Activated T-cell treated with anti-CD3 and anti-CD28 coated beads, Interleukin-2, amount 50 U/mL, for 24 hours (primary cell): Measurements from ENCODE around the gene STAB1.

Experiments
- DNase-seq: peaks from one replicate; pipeline ENCODE4 v3.0.0-alpha.2; 2020
- H3K27ac Mint-ChIP-seq: 2 replicates; pipeline ENCODE4 v1.8.0; 2020; ENCODE audit warnings: mild to moderate bottlenecking, mixed read lengths
- H3K27me3 Mint-ChIP-seq: 2 replicates; pipeline ENCODE4 v1.8.0; 2020; ENCODE audit warnings: mixed read lengths
- H3K36me3 Mint-ChIP-seq: 2 replicates; pipeline ENCODE4 v1.8.0; 2020; ENCODE audit warnings: low read depth, mixed read lengths
- H3K4me1 Mint-ChIP-seq: 2 replicates; pipeline ENCODE4 v1.8.0; 2020; ENCODE audit warnings: low read depth, mixed read lengths
- H3K4me3 Mint-ChIP-seq: 2 replicates; pipeline ENCODE4 v1.8.0; 2020; ENCODE audit warnings: mild to moderate bottlenecking, moderate library complexity, mixed read lengths
- H3K9me3 Mint-ChIP-seq: 2 replicates; pipeline ENCODE4 v1.8.0; 2020; ENCODE audit warnings: mixed read lengths

Gene STAB1

DNA sequence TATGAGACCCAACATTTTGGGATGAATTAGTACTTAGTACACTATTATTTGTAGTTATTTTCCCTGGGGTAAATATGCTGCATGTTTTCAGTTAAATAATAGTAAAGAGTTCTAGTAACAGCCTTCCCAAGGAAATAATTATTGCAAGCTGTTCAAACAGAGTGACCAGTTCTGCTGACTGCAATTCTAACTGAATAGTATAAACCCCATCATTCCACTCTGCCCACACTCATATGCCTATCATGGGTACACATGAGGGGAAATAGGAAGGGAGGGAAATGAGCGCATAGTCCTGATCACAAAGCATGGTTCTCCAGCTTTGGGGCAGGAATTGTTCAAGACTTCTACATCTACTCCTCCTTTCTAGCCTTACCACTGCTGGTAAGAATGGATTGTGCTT is 59.9 kb downstream of the STAB1 start:
- Mint-ChIP-seq H3K9me3 (no peaks in the 10 kb centered on the region), H3K36me3 (peaks cover 95% of the 10 kb centered on the region), H3K4me3 (no peak overlapping the region), H3K27me3 (no peaks in the 10 kb centered on the region), H3K27ac (no peak overlapping the region), H3K4me1 (peaks cover 13% of the 10 kb centered on the region)
- no peak for DNase-seq

DNA sequence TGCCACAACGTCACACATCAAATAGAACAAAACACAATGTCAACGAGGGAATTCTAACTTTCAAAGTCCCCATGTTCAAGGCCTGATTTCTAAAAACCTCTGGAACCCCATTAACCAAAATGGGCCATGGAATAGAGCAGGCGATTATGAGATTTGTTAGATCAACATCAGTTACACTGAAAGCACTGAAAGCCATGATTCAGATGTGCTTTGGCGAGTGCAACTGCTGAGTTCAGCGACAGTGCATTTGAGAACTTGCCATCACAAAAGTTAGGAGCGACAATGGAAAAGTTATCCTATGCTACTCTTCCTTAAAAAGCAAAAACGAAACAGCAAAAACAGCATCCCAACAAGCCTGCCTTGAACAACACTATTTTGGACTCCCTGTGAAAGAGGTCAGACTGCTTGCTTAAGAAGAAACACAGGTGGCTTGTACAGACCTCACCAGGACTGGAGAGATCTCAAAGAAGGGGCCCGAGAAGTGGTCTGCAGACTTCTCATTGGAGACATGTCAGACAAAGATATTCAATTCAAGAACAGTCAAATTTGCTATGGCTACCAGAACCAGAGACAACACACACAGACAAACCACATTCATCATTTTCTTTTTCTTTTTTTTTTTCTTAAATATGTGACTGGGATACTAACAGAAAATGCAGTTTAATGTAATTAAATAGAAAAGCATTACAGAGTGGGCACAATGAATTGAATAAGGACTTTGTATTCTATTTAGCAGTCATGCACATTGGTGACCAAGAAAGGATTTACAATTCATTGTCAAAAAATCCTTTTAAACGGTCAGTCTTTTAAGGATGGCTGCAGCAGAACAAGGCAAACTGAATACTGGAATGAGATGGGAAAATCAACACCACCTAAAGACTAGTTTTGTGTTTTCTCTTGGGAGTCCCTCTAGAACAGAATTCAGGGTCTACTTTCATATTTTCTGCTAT is 62.1 kb downstream of the STAB1 start:
- peak overlapping the region; percentile 24 for H3K27ac Mint-ChIP-seq
- peaks cover 95% of the 10 kb centered on the region for H3K36me3 Mint-ChIP-seq
- H3K4me1 Mint-ChIP-seq, result peaks cover 13% of the 10 kb centered on the region
- no peaks in the 10 kb centered on the region for H3K9me3 Mint-ChIP-seq
- DNase-seq, result no peak
- H3K4me3 Mint-ChIP-seq, result no peak overlapping the region
- no peaks in the 10 kb centered on the region for H3K27me3 Mint-ChIP-seq

DNA sequence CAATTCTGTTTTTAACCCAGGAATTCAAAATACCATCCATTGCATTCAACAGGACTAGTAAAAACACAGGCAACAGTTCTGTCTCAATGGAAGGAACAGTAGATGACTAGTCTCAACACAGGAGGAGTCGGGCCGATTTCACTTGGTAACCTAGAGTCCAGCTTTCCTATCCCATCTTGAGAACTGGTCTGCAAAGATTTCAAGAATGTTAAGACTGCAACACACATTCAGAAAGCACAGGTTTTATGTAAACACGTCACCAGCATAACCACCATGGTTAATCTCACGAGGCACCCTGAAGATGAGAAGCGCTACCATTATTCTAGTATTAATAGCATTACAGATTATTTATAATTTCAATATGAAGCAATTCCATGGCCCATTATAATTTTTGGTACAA is 63.3 kb downstream of the STAB1 start:
- Mint-ChIP-seq H3K27ac (no peak overlapping the region), H3K4me3 (no peak overlapping the region), H3K27me3 (no peaks in the 10 kb centered on the region), H3K36me3 (peaks cover 95% of the 10 kb centered on the region), H3K4me1 (peaks cover 13% of the 10 kb centered on the region), H3K9me3 (no peaks in the 10 kb centered on the region)
- no peak for DNase-seq

DNA sequence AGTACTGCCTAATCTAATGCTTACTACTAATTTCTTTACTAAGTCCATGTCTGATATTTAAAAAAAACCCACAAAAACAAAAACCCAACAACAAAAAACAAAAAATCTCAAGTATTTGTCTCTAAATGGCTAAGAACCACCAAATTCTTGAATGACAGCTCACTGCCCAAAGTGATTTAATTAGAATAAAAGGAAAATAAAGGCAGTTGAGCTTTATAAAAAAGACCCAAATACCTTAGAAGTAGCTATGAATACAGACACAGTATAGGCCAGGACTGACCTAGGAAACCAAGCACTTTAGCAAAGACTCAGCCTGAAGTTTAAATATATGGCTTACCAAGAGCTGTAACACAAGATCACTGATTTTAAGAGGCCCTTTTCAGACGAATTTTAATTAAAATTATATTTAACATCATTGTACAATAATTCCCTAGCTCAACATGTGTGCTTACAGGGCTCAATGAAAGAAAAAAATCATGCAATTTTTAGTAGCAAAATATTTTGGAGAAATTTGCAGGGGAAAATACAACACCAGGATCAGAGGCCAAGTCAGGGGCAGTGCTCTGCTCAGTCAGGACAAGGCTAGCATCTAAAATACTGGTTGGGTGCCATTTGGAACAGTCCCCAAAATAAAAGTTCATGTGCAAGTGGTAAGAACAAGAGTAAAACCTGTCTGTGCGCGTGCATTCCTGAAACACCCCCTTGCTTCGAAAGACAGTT is 66.0 kb downstream of the STAB1 start:
- Mint-ChIP-seq H3K27me3 (no peaks in the 10 kb centered on the region), H3K4me3 (no peak overlapping the region), H3K9me3 (no peaks in the 10 kb centered on the region), H3K4me1 (peaks cover 6% of the 10 kb centered on the region), H3K27ac (no peak overlapping the region), H3K36me3 (peaks cover 85% of the 10 kb centered on the region)
- no peak for DNase-seq

DNA sequence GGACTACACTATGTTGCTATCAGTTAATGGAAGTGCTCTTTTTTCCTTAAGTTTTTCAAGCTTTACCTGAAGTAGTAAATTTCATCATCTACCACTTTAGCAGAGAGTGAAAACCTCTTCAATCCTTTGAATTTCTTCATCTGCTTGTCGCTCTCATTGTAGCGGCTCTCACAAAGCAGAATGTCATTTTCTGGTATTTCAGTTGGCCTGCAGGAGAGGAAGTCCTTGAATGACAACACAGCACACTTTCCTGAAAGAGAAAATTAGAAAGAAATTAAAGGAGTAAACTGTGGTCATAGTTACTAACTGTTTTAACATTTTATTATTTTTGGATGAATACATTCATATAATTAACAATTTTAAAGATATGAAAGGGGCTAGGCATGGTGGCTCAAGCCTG is 68.8 kb downstream of the STAB1 start:
- H3K4me3 Mint-ChIP-seq, result no peak overlapping the region
- no peak overlapping the region for H3K27ac Mint-ChIP-seq
- peaks cover 70% of the 10 kb centered on the region for H3K36me3 Mint-ChIP-seq
- no peaks in the 10 kb centered on the region for H3K27me3 Mint-ChIP-seq
- no peaks in the 10 kb centered on the region for H3K9me3 Mint-ChIP-seq
- no peak for DNase-seq
- peaks cover 2% of the 10 kb centered on the region for H3K4me1 Mint-ChIP-seq

DNA sequence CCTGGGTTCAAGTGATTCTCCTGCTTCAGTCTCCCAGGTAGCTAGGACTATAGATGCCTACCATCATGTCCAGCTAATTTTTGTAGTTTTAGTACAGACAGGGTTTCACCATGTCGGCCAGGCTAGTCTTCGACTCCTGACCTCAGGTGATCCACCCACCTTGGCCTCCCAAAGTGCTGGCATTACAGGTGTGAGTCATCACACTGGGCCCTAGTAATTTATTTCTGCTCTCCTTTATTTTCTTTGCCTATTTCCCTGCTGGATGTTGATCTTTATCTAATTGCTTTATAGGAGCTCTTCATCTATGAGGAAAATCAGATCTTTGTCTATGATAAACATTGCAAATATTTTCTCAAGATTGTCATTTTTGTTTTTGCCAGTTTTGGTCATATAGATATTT is 72.9 kb downstream of the STAB1 start:
- Mint-ChIP-seq H3K4me1 (no peaks in the 10 kb centered on the region), H3K9me3 (no peaks in the 10 kb centered on the region), H3K4me3 (no peak overlapping the region), H3K27me3 (no peaks in the 10 kb centered on the region), H3K36me3 (peaks cover 58% of the 10 kb centered on the region), H3K27ac (no peak overlapping the region)
- no peak for DNase-seq

DNA sequence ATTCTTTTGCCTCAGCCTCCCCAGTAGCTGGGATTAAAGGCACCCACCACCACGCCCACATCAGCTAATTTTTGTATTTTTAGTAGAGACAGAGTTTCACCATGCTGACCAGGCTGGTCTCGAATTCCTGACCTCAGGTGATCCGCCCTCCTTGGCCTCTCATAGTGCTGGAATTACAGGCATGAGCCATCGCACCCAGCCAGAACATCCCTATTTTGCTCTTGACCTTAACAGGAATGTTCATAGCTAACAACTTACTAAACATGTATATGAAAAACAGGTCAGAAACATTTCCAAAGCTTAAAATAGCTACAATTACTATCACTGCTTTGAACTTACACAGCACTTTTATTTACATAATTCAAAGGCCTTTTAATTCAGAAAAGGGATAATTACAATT is 74.9 kb downstream of the STAB1 start:
- H3K27me3 Mint-ChIP-seq, result no peaks in the 10 kb centered on the region
- no peak overlapping the region for H3K4me3 Mint-ChIP-seq
- H3K9me3 Mint-ChIP-seq, result no peaks in the 10 kb centered on the region
- DNase-seq, result no peak
- H3K27ac Mint-ChIP-seq, result no peak overlapping the region
- no peaks in the 10 kb centered on the region for H3K4me1 Mint-ChIP-seq
- peaks cover 64% of the 10 kb centered on the region for H3K36me3 Mint-ChIP-seq

DNA sequence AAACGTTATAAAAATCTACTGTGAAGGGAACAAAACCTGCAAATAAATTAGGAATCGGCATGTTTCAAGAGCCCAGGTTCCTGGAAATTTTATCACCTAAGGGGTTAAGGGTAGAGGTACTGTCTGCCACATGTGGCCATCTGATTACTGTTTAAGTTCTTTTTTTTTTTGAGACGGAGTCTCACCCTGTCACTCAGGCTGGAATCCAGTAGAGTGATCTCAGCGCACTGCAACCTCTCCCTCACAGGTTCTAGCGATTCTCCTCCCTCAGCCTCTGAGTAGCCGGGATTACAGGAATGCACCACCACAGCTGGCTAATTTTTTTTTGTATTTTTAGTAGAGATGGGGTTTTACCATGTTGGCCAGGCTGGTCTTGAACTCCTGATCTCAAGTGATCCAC is 77.1 kb downstream of the STAB1 start:
- no peak overlapping the region for H3K27ac Mint-ChIP-seq
- H3K36me3 Mint-ChIP-seq, result peaks cover 71% of the 10 kb centered on the region

More for the DNA sequence above, 77.1 kb downstream of the STAB1 start:
- no peak for DNase-seq
- Mint-ChIP-seq H3K4me3 (no peak overlapping the region), H3K4me1 (no peaks in the 10 kb centered on the region), H3K9me3 (no peaks in the 10 kb centered on the region), H3K27me3 (no peaks in the 10 kb centered on the region)
